Heart right ventricle (tissue), 16 donors: ENCODE data around the gene TTLL5. TPM values are rescaled to one million over a fixed set of nuclear protein-coding genes. Genes with fewer than 3 reads are reported as not detected.

ENCODE experiments used
- ATAC-seq, 8 donors: fragments of 200-7000 bp; cut with Tn5 transposase; one replicate each; pipeline ENCODE4 v1.9.1; 2020; ENCODE audit warnings: mild to moderate bottlenecking in 8 of 8, moderate library complexity in 8 of 8, moderate number of reproducible peaks in 1 of 8
- DNase-seq, 2 donors: peaks; one replicate each; pipeline ENCODE4 v3.0.0-alpha.2; 2020
- H3K27ac ChIP-seq, 10 donors: fragments of 200-600 bp; sonication (generic) in 2 of 10; one replicate each; pipeline versions ENCODE4 v1.5.0 to v1.8.0; 2020 to 2022; ENCODE audit warnings: mild to moderate bottlenecking in 3 of 10
- H3K27me3 ChIP-seq, 7 donors: fragments of 200-600 bp; one replicate each; pipeline ENCODE4 v1.8.0; 2021 to 2022; ENCODE audit warnings: mild to moderate bottlenecking in 2 of 7
- H3K36me3 ChIP-seq, 9 donors: fragments of 200-600 bp; sonication (generic) in 1 of 9; one replicate each; pipeline versions ENCODE4 v1.5.0 to v1.8.0; 2020 to 2022; ENCODE audit warnings: mild to moderate bottlenecking in 2 of 9
- H3K4me1 ChIP-seq, 9 donors: fragments of 200-600 bp; sonication (generic) in 1 of 9; one replicate each; pipeline versions ENCODE4 v1.5.0 to v1.8.0; 2020 to 2022; ENCODE audit warnings: mild to moderate bottlenecking in 4 of 9
- H3K4me3 ChIP-seq, 10 donors: fragments of 200-600 bp; sonication (generic) in 2 of 10; one replicate each; pipeline versions ENCODE4 v1.5.0 to v1.8.0; 2020 to 2022; ENCODE audit warnings: mild to moderate bottlenecking in 7 of 10, moderate library complexity in 2 of 10
- H3K9me3 ChIP-seq, 11 donors: fragments of 200-600 bp in 10 of 11; sonication (generic) in 2 of 11; one replicate each; pipeline versions ENCODE4 v1.5.0 to v1.8.0; 2013 to 2022; ENCODE audit warnings: mild to moderate bottlenecking in 2 of 11, control low read depth in 1 of 11, moderate library complexity in 1 of 11
- WGBS, 2 donors: extraction: QIAGEN DNeasy Blood & Tissue Kit; methylation state at CpG; one replicate each; pipeline ENCODE4 v1.1.7; 2013; ENCODE audit warnings: inconsistent platforms in 1 of 2; 5-methylcytosine and 5-hydroxymethylcytosine counted together
- intact Hi-C, 10 donors: fragments of 100-400 bp; cut with DNase I; formaldehyde crosslinking; loops; one replicate each; pipeline versions ENCODE4 v1.11.1 to v1.14.2; 2022
- polyA plus RNA-seq, 2 donors: library from polyadenylated mRNA; stranded (reverse); fragments of 200-250 nt; gene quantifications; one replicate each; pipeline ENCODE4 v1.2.3, GENCODE V29; 2013
- total RNA-seq, 10 donors: library from RNA; stranded (reverse); fragmentation: NEBNext Ultra II Directional in 3 of 10; extraction: Animal tissue kit (Norgen Biotek cat#: 25700) in 3 of 10; gene quantifications; one replicate each; pipeline versions ENCODE4 v1.2.1 to v1.2.4, GENCODE V29; 2021 to 2023
- TF ChIP-seq, protein P1 (sequence below), 9 donors: fragments of 200-600 bp; sonication (generic) in 2 of 9; IDR thresholded peaks; one replicate each; pipeline versions ENCODE4 v1.5.0 to v1.8.0; 2021 to 2022; ENCODE audit warnings: antibody characterized with exemption in 9 of 9, mild to moderate bottlenecking in 5 of 9, moderate library complexity in 1 of 9
- donor health status: Arrhythmogenic right ventricular cardiomyopathy.
- donor health status: ischemic (EF 13 %, LVEDD 7.1; RV severe dilation, severe dysfunction).
- donor health status: healthy with polysubstance abuse.
- donor health status: DM: no; HTN: yes; CAD: no.
- donor health status: DM: no; HTN: no; CAD: no.
- donor health status: ischemic (EF 25% LVEDD 6.9; RV normal size, moderate dysfunction).
- donor health status: ischemic (EF 25% LVEDD 5.7; RV mildly dilated, moderate dysfunction).
- donor health status: healthy.
- donor health status: DM: yes; HTN: yes; CAD: no.
- donor health status: Ischemic cardiomyopathy.
- donor health status: ischemic (EF 35%, LVEDD 5.7; RV mildly dilated, moderate dysfunction).
- donor health status: nonischemic (EF 11% LVEDD 7.7; RV severe dilation, severe dysfunction).
- donor health status: DM: yes; HTN: yes; CAD: no.
- donor health status: PGD.
- donor health status: ischemic (EF 29% LVEDD 5.4; RV normal size, mild dysfunction).
- donor health status: nonischemic (EF 23%, LVEDD 6.1; RV moderate dilation, normal function).

Gene TTLL5
- total and polyA plus RNA-seq, 12 donors: 5.6 to 24.7 (median 17.6) TPM

- 46 to 54% methylated on average over 4 of the region's 4 CpGs for WGBS, 2 donors
- no peaks in the 10 kb centered on the region for H3K27me3 ChIP-seq
- DNase-seq: peak; percentile 25 to 79
- H3K4me3 ChIP-seq: no peak overlapping the region
- H3K36me3 ChIP-seq: peaks cover 0 to 8% (median 0%) of the 10 kb centered on the region in 9 donors
- TF ChIP-seq, protein P1, sequence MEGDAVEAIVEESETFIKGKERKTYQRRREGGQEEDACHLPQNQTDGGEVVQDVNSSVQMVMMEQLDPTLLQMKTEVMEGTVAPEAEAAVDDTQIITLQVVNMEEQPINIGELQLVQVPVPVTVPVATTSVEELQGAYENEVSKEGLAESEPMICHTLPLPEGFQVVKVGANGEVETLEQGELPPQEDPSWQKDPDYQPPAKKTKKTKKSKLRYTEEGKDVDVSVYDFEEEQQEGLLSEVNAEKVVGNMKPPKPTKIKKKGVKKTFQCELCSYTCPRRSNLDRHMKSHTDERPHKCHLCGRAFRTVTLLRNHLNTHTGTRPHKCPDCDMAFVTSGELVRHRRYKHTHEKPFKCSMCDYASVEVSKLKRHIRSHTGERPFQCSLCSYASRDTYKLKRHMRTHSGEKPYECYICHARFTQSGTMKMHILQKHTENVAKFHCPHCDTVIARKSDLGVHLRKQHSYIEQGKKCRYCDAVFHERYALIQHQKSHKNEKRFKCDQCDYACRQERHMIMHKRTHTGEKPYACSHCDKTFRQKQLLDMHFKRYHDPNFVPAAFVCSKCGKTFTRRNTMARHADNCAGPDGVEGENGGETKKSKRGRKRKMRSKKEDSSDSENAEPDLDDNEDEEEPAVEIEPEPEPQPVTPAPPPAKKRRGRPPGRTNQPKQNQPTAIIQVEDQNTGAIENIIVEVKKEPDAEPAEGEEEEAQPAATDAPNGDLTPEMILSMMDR (IDR thresholded peaks at IDR 0.05): peak; percentile 81 to 97 (median 91)
- peak in 7 of 8 donors; percentile 59 to 82 (median 73) for ATAC-seq
- intact Hi-C loops: loop anchor here (1.0 to 10.0 kb wide), 12 partner anchors 71 to 478 kb away; partner anchors contain the start of gene TGFB3 (in 4 of the 10)
- H3K4me1 ChIP-seq: peaks cover 0 to 27% (median 13%) of the 10 kb centered on the region in 9 donors
- no peaks in the 10 kb centered on the region for H3K9me3 ChIP-seq
- H3K27ac ChIP-seq: no peak overlapping the region
These were observed 245.7 kb downstream of the TTLL5 start for GRCh38 chr14:75906680-75907280.

- no peak for ATAC-seq
- 96 to 97% methylated on average over 4 of the region's 4 CpGs for WGBS, 2 donors
- intact Hi-C loops: loop anchor here (2.0 to 10.0 kb wide), 10 partner anchors 69 to 477 kb away; partner anchors contain the start of gene TGFB3 (in 4 of the 10)
These were observed 246.8 kb downstream of the TTLL5 start for GRCh38 chr14:75907756-75908359.

GRCh38 chr14:75909630-75910029 lies 248.6 kb downstream of the TTLL5 start:
- no peaks in the 10 kb centered on the region for H3K27me3 ChIP-seq
- no peak overlapping the region for H3K4me3 ChIP-seq
- ATAC-seq (no peak), DNase-seq (no peak)
- WGBS, 2 donors: 92 to 93% methylated on average over 3 of the region's 3 CpGs
- peaks cover 0 to 6% (median 0%) of the 10 kb centered on the region in 9 donors for H3K36me3 ChIP-seq
- H3K27ac ChIP-seq: no peak overlapping the region
- peaks cover 0 to 26% (median 13%) of the 10 kb centered on the region in 9 donors for H3K4me1 ChIP-seq
- TF ChIP-seq, protein P1 (IDR thresholded peaks at IDR 0.05): no peak
- intact Hi-C loops: loop anchor here in 9 of 10 donors (5.0 to 10.0 kb wide), 6 partner anchors 68 to 475 kb away; partner anchors contain the start of gene TGFB3 (in 2 of the 9)
- no peaks in the 10 kb centered on the region for H3K9me3 ChIP-seq

More at GRCh38 chr14:75907756-75908359, 246.8 kb downstream of the TTLL5 start:
- DNase-seq: no peak
- no peaks in the 10 kb centered on the region for H3K9me3 ChIP-seq
- no peaks in the 10 kb centered on the region for H3K27me3 ChIP-seq
- TF ChIP-seq, protein P1 (IDR thresholded peaks at IDR 0.05): no peak
- H3K4me3 ChIP-seq: no peak overlapping the region
- H3K4me1 ChIP-seq: peaks cover 0 to 27% (median 13%) of the 10 kb centered on the region in 9 donors
- H3K36me3 ChIP-seq: peaks cover 0 to 6% (median 0%) of the 10 kb centered on the region in 9 donors
- peak overlapping the region in 1 of 10 donors; percentile 19 for H3K27ac ChIP-seq

DNA sequence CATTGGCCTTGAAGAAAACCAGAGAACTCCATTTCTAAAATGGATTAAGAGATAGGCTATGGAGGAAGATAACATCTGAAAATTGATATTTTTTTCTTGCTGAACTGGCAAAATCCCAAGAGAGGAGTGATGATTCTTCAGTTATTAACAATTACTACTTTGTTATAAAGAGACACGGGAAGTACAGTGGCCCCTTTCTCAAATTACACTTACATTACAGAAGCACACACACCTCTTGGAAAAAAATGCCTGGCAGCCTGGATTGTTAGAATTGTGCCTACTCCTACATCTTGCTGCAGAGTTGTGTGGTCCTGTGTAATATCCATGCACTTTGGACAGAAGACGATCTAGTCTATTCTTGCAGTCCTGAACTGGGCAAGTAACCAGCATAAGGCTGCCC lies 249.0 kb downstream of the TTLL5 start:
- TF ChIP-seq, protein P1 (IDR thresholded peaks at IDR 0.05): no peak
- 89% methylated on average over 2 of the region's 2 CpGs for WGBS, 2 donors
- peaks cover 0 to 24% (median 10%) of the 10 kb centered on the region in 9 donors for H3K4me1 ChIP-seq
- peaks cover 0 to 6% (median 0%) of the 10 kb centered on the region in 9 donors for H3K36me3 ChIP-seq
- no peaks in the 10 kb centered on the region for H3K9me3 ChIP-seq
- H3K27me3 ChIP-seq: no peaks in the 10 kb centered on the region
- H3K27ac ChIP-seq: no peak overlapping the region
- DNase-seq (no peak), ATAC-seq (no peak)
- H3K4me3 ChIP-seq: no peak overlapping the region
- intact Hi-C loops: no loop called here
